MM.1S (cell line): Measurements from ENCODE around the gene CCDC171.

Experiments
- EZH2 ChIP-seq: fragments of 300-600 bp; sonication (generic); optimal IDR thresholded peaks from 2 replicates; pipeline ENCODE3; 2017; ENCODE audit warnings: low read depth, mild to moderate bottlenecking, antibody characterized with exemption, low read length, mixed read lengths
- TF ChIP-seq, protein P1 (sequence below): fragments of 300-600 bp; sonication (generic); IDR thresholded peaks from 2 replicates; pipeline ENCODE4 v1.5.1; 2016; ENCODE audit warnings: antibody characterized with exemption, low read length, mixed read lengths

DNA sequence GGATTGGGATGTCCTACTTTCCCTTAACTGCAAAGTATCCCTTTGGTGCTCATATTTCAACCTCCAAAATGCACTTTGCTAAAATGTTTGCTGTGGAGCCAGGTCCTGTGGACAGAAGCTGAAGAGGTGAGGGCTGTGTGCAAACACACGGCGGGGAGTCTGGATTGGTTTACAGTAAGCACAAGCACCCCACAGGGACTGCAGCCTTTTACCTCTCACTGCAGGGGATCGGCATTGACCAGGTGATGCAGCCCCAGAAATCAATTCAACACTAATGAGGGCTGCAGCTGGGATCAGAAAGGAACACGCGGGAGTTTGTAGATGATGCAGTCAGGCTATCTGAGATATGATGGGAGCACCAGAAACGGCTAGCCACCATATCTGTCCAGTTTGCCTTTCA is 450.9 kb downstream of the CCDC171 start:
- TF ChIP-seq EZH2, result no peak
- TF ChIP-seq, protein P1, sequence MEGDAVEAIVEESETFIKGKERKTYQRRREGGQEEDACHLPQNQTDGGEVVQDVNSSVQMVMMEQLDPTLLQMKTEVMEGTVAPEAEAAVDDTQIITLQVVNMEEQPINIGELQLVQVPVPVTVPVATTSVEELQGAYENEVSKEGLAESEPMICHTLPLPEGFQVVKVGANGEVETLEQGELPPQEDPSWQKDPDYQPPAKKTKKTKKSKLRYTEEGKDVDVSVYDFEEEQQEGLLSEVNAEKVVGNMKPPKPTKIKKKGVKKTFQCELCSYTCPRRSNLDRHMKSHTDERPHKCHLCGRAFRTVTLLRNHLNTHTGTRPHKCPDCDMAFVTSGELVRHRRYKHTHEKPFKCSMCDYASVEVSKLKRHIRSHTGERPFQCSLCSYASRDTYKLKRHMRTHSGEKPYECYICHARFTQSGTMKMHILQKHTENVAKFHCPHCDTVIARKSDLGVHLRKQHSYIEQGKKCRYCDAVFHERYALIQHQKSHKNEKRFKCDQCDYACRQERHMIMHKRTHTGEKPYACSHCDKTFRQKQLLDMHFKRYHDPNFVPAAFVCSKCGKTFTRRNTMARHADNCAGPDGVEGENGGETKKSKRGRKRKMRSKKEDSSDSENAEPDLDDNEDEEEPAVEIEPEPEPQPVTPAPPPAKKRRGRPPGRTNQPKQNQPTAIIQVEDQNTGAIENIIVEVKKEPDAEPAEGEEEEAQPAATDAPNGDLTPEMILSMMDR, result no peak
